HUES48 (cell line): ENCODE results near the gene SLCO2A1.

Experiments
- H3K27ac ChIP-seq: one replicate; pipeline ENCODE4 v1.7.0; 2013; ENCODE audit warnings: low read depth, low read length, inconsistent platforms
- H3K27me3 ChIP-seq: 2 replicates; pipeline ENCODE4 v1.6.1; 2013; ENCODE audit warnings: mild to moderate bottlenecking, low read length; ENCODE audit not compliant: control insufficient read depth, insufficient read depth
- H3K36me3 ChIP-seq: 2 replicates; pipeline ENCODE4 v1.6.1; 2013; ENCODE audit warnings: low read length; ENCODE audit not compliant: control insufficient read depth, insufficient read depth
- H3K4me1 ChIP-seq: 2 replicates; pipeline ENCODE4 v1.6.1; 2013; ENCODE audit warnings: mild to moderate bottlenecking, low read length; ENCODE audit not compliant: control insufficient read depth, insufficient read depth
- H3K4me3 ChIP-seq: 2 replicates; pipeline ENCODE4 v1.5.1; 2013; ENCODE audit warnings: mild to moderate bottlenecking, low read depth, low read length
- H3K9ac ChIP-seq: 2 replicates; pipeline ENCODE4 v1.6.1; 2013; ENCODE audit warnings: mild to moderate bottlenecking, low read depth, low read length, moderate library complexity
- H3K9me3 ChIP-seq: 2 replicates; pipeline ENCODE4 v1.6.1; 2013; ENCODE audit warnings: low read length; ENCODE audit not compliant: control insufficient read depth, insufficient read depth

Gene SLCO2A1

GRCh38 chr3:134029734-134030378 lies at the start of gene SLCO2A1:
Gene SLCO2A1, minus strand, starts transcription at chr3:134029925. Its CDS starts 123 bp downstream, at chr3:134029802.
- peaks cover 41% of the 10 kb centered on the region for H3K27me3 ChIP-seq
- no peaks in the 10 kb centered on the region for H3K9me3 ChIP-seq
- H3K36me3 ChIP-seq = no peaks in the 10 kb centered on the region
- H3K4me3 ChIP-seq = peak within 1 kb of the TSS; percentile 71
- peaks cover 12% of the 10 kb centered on the region for H3K4me1 ChIP-seq
- H3K9ac ChIP-seq = peak within 1 kb of the TSS; percentile 0; the same call in 1 of the 2 replicates
- no peak within 1 kb of the TSS for H3K27ac ChIP-seq

GRCh38 chr3:134079111-134079547 lies 49.4 kb upstream of the SLCO2A1 start:
- Histone ChIP-seq H3K9ac (no peak overlapping the region), H3K4me1 (no peaks in the 10 kb centered on the region), H3K9me3 (peaks cover 3% of the 10 kb centered on the region; the same call in 1 of the 2 replicates), H3K27me3 (no peaks in the 10 kb centered on the region), H3K27ac (no peak overlapping the region), H3K36me3 (no peaks in the 10 kb centered on the region), H3K4me3 (no peak overlapping the region)

- Histone ChIP-seq H3K9ac (no peak overlapping the region), H3K27me3 (no peaks in the 10 kb centered on the region), H3K9me3 (peaks cover 3% of the 10 kb centered on the region; the same call in 1 of the 2 replicates), H3K36me3 (no peaks in the 10 kb centered on the region), H3K4me1 (no peaks in the 10 kb centered on the region), H3K4me3 (no peak overlapping the region), H3K27ac (no peak overlapping the region)
Observed at GRCh38 chr3:134078169-134078831, 48.6 kb upstream of the SLCO2A1 start.

- no peak overlapping the region for H3K27ac ChIP-seq
- H3K4me1 ChIP-seq = no peaks in the 10 kb centered on the region
- no peaks in the 10 kb centered on the region for H3K36me3 ChIP-seq
Observed at GRCh38 chr3:134077649-134078161, 48.0 kb upstream of the SLCO2A1 start.

GRCh38 chr3:134076851-134077250 lies 47.1 kb upstream of the SLCO2A1 start:
- peaks cover 3% of the 10 kb centered on the region; the same call in 1 of the 2 replicates for H3K9me3 ChIP-seq
- H3K9ac ChIP-seq = no peak overlapping the region
- H3K27me3 ChIP-seq = no peaks in the 10 kb centered on the region
- H3K4me1 ChIP-seq = no peaks in the 10 kb centered on the region
- H3K27ac ChIP-seq = no peak overlapping the region
- H3K36me3 ChIP-seq = no peaks in the 10 kb centered on the region
- no peak overlapping the region for H3K4me3 ChIP-seq

More at GRCh38 chr3:134077649-134078161, 48.0 kb upstream of the SLCO2A1 start:
- peaks cover 3% of the 10 kb centered on the region; the same call in 1 of the 2 replicates for H3K9me3 ChIP-seq
- H3K4me3 ChIP-seq = no peak overlapping the region
- no peaks in the 10 kb centered on the region for H3K27me3 ChIP-seq
- no peak overlapping the region for H3K9ac ChIP-seq

GRCh38 chr3:134075846-134076245 lies 46.1 kb upstream of the SLCO2A1 start:
- no peak overlapping the region for H3K27ac ChIP-seq
- no peaks in the 10 kb centered on the region for H3K27me3 ChIP-seq
- no peaks in the 10 kb centered on the region for H3K4me1 ChIP-seq
- no peak overlapping the region for H3K4me3 ChIP-seq
- peaks cover 1% of the 10 kb centered on the region; the same call in 1 of the 2 replicates for H3K9me3 ChIP-seq
- no peaks in the 10 kb centered on the region for H3K36me3 ChIP-seq
- H3K9ac ChIP-seq = no peak overlapping the region

- Histone ChIP-seq H3K36me3 (no peaks in the 10 kb centered on the region), H3K27me3 (no peaks in the 10 kb centered on the region), H3K9me3 (no peaks in the 10 kb centered on the region), H3K9ac (no peak overlapping the region), H3K27ac (no peak overlapping the region), H3K4me3 (no peak overlapping the region), H3K4me1 (no peaks in the 10 kb centered on the region)
Observed at GRCh38 chr3:134075568-134075825, 45.8 kb upstream of the SLCO2A1 start.

GRCh38 chr3:134074790-134075567 lies 45.3 kb upstream of the SLCO2A1 start:
- no peaks in the 10 kb centered on the region for H3K4me1 ChIP-seq
- H3K9me3 ChIP-seq = no peaks in the 10 kb centered on the region
- no peaks in the 10 kb centered on the region for H3K27me3 ChIP-seq
- H3K36me3 ChIP-seq = no peaks in the 10 kb centered on the region
- H3K9ac ChIP-seq = no peak overlapping the region
- no peak overlapping the region for H3K27ac ChIP-seq
- no peak overlapping the region for H3K4me3 ChIP-seq

- Histone ChIP-seq H3K9ac (no peak overlapping the region), H3K36me3 (no peaks in the 10 kb centered on the region)
Observed at GRCh38 chr3:134074001-134074789, 44.5 kb upstream of the SLCO2A1 start.

GRCh38 chr3:134073583-134073945 lies 43.8 kb upstream of the SLCO2A1 start:
- H3K27ac ChIP-seq = no peak overlapping the region
- no peaks in the 10 kb centered on the region for H3K27me3 ChIP-seq
- no peak overlapping the region for H3K9ac ChIP-seq
- H3K4me3 ChIP-seq = no peak overlapping the region
- no peaks in the 10 kb centered on the region for H3K4me1 ChIP-seq
- no peaks in the 10 kb centered on the region for H3K9me3 ChIP-seq
- no peaks in the 10 kb centered on the region for H3K36me3 ChIP-seq

More at GRCh38 chr3:134074001-134074789, 44.5 kb upstream of the SLCO2A1 start:
- Histone ChIP-seq H3K9me3 (no peaks in the 10 kb centered on the region), H3K27ac (no peak overlapping the region), H3K4me1 (no peaks in the 10 kb centered on the region), H3K27me3 (no peaks in the 10 kb centered on the region), H3K4me3 (no peak overlapping the region)
